ENCODE results near the gene GDF7. TPM values are rescaled to one million over a fixed set of nuclear protein-coding genes. Genes with fewer than 3 reads are reported as not detected.
A peak's percentile ranks its signal among the peaks of the same experiment; 100 is the strongest.

The GDF7 gene
- total RNA-seq, 4 donors from 2014 or later: 0.12 to 1.1 (median 0.25) TPM

DNA sequence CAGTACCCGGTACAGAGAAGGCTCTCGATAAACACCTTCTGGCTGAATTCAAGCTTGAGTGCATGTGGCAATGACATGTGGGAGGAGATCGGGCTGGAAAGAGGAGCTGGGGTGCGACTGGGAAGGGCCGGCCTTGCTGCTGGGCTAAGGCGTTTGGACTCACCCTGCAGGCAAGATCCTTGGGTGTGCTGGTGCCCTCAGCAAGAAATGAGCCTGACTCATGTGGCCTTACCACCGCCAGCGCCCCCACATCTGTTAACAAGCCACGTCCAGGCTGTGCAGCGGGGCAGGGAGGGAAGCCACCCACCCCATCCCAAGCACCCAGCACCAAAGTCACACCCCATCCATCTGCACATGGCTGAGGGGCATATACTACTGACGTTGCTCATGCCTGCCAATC, 17.4 kb upstream of the GDF7 start:
- no peak for TF ChIP-seq CTCF (IDR thresholded peaks at IDR 0.05)
- ATAC-seq (ENCODE audit: low FRiP score) (no peak), DNase-seq (ENCODE audit: low spot score) (no peak)

DNA sequence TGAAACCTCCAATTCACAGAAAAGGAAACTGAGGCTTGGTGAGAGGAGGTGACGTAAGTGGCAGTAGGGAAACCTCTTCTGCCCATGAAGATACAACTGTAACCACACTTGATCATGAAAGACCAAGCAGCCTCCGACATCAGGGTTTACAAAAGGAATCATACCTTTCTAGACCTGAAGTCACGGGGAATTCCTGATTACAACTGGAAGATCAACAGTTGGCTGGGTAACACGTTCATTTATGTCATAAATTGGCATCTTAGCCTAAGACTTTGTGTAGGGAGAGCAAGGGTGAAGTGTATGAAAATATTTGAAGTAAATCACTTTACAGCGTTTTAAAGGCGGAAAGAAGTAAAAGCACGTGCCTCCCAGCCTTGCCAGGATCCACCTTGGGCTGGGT, 17.0 kb upstream of the GDF7 start:
- TF ChIP-seq CTCF (IDR thresholded peaks at IDR 0.05): no peak
- no peak for DNase-seq (ENCODE audit: low spot score)
- no peak for ATAC-seq (ENCODE audit: low FRiP score)

DNA sequence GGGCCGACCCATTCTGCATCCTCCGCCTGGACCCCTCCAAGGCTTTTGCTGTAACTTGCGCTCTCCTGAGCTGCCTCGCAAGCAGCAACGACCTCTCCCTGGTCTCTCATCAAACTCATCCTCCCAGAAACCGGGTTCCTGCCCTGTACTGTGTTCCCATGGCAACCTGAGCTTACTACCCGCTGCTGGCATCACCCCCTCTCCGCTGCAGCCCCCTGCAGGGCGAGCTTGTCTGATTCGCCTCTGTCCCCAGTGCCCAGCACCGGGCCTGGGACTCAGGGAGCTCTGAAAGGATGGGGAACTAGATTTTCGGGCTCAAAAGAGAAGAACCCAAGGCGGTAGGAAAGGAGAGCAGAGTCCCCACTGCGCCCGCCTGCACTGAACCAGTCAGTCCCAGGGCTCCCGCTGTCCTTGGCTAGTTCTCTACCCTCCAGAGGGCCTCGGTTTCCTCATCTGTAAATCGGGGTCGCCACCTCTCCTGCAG, 16.5 kb upstream of the GDF7 start:
- TF ChIP-seq CTCF (IDR thresholded peaks at IDR 0.05): no peak
- DNase-seq (ENCODE audit: low spot score) (no peak), ATAC-seq (ENCODE audit: low FRiP score) (peak; percentile 8)

GRCh38 chr2:20650877-20651730, 15.8 kb upstream of the GDF7 start, which contains the start of gene HS1BP3:
HS1BP3 (minus strand) TSS chr2:20651098; CDS start chr2:20651063, 35 bp downstream.
- ATAC-seq (ENCODE audit: low FRiP score) (peak; percentile 97), DNase-seq (ENCODE audit: low spot score) (peak; percentile 55)
- TF ChIP-seq CTCF (IDR thresholded peaks at IDR 0.05): peak in 2 of 3 donors; percentile 81 to 86

DNA sequence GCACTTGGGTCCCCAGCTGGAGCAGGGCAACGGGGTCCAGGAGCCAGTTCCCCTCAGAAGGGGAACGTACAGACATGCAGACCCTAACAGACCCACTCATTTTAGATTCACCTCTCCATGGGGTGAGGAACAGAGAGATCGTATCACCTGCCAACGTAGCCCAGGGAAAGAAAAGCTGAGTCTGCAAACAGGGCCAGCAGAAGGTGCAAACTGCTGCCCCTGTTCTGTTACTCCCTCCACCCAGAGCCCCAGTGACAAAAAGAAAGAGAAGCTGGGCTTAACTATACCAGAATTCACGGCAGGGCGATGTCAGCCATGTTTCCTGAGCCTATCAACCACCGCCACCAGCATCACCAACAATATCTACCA, 15.2 kb upstream of the GDF7 start:
- no peak for TF ChIP-seq CTCF (IDR thresholded peaks at IDR 0.05)
- DNase-seq (ENCODE audit: low spot score) (no peak), ATAC-seq (ENCODE audit: low FRiP score) (no peak)

GRCh38 chr2:20652141-20652540, 14.8 kb upstream of the GDF7 start:
- DNase-seq (ENCODE audit: low spot score) (no peak), ATAC-seq (ENCODE audit: low FRiP score) (no peak)
- TF ChIP-seq CTCF (IDR thresholded peaks at IDR 0.05): no peak

Measured in omental fat pad (tissue), 4 donors.